WTC11 (cell line): ENCODE measurements around the gene BCAS3. TPM values are rescaled to one million over a fixed set of nuclear protein-coding genes. Genes with fewer than 3 reads are reported as not detected.

Experiments
- ATAC-seq: fragments of 200-7000 bp; cut with Tn5 transposase; 2 replicates; pipeline ENCODE4 v1.10.0; 2021; ENCODE audit warnings: mild to moderate bottlenecking, moderate library complexity
- CTCF ChIA-PET: fragments of 300-600 bp; sonication (Branson Sonifier 250); formaldehyde crosslinking; loops from one replicate; lab custom pipeline; 2021; ENCODE audit warnings: antibody characterized with exemption; lab: Charles Lee
- POLR2A ChIA-PET: fragments of 350-600 bp; sonication (Branson Sonifier 250); formaldehyde crosslinking; loops from one replicate; lab custom pipeline; 2021; ENCODE audit warnings: antibody characterized with exemption; lab: Charles Lee
- DNase-seq: peaks from one replicate; pipeline ENCODE4 v3.0.0; 2021; ENCODE audit warnings: low spot score
- H3K27ac Mint-ChIP-seq: 2 replicates; pipeline ENCODE4 v1.8.0; 2021; ENCODE audit warnings: mixed read lengths
- H3K27me3 Mint-ChIP-seq: 2 replicates; pipeline ENCODE4 v1.8.0; 2021; ENCODE audit warnings: low read depth, mild to moderate bottlenecking, moderate library complexity, mixed read lengths
- H3K36me3 Mint-ChIP-seq: 2 replicates; pipeline ENCODE4 v1.8.0; 2021; ENCODE audit warnings: mixed read lengths
- H3K4me1 Mint-ChIP-seq: 2 replicates; pipeline ENCODE4 v1.8.0; 2022; ENCODE audit warnings: mixed read lengths
- H3K4me3 Mint-ChIP-seq: 2 replicates; pipeline ENCODE4 v1.8.0; 2021; ENCODE audit warnings: mild to moderate bottlenecking, moderate library complexity, mixed read lengths
- H3K9me3 Mint-ChIP-seq: 2 replicates; pipeline ENCODE4 v1.8.0; 2021; ENCODE audit warnings: mixed read lengths
- CBFB ChIP-seq: sonication (generic); formaldehyde crosslinking; IDR thresholded peaks from 2 replicates; pipeline ENCODE4 v1.8.1; 2022; ENCODE audit warnings: mild to moderate bottlenecking, low read depth, missing genetic modification reagents
- CREB1 ChIP-seq: sonication (generic); formaldehyde crosslinking; IDR thresholded peaks from 2 replicates; pipeline ENCODE4 v1.8.0; 2023; ENCODE audit warnings: mild to moderate bottlenecking, missing genetic modification reagents
- ETV6 ChIP-seq: sonication (generic); formaldehyde crosslinking; IDR thresholded peaks from 2 replicates; pipeline ENCODE4 v1.8.1; 2022; ENCODE audit warnings: mild to moderate bottlenecking, missing genetic modification reagents
- HMGA2 ChIP-seq: fragments of 250-450 bp; sonication (Bioruptor Pico); IDR thresholded peaks from 2 replicates; pipeline ENCODE4 v1.4.0; 2021; ENCODE audit warnings: mild to moderate bottlenecking, moderate library complexity
- IRF2 ChIP-seq: sonication (generic); formaldehyde crosslinking; IDR thresholded peaks from 2 replicates; pipeline ENCODE4 v1.8.0; 2022; ENCODE audit warnings: low read depth, missing genetic modification reagents, borderline replicate concordance
- MAX ChIP-seq: sonication (generic); formaldehyde crosslinking; IDR thresholded peaks from 2 replicates; pipeline ENCODE4 v1.8.0; 2022; ENCODE audit warnings: mild to moderate bottlenecking, missing genetic modification reagents
- MLX ChIP-seq: sonication (generic); formaldehyde crosslinking; IDR thresholded peaks from 2 replicates; pipeline ENCODE4 v1.8.1; 2023; ENCODE audit warnings: mild to moderate bottlenecking, missing genetic modification reagents, moderate library complexity
- MXD4 ChIP-seq: fragments of 250-450 bp; sonication (Bioruptor Pico); IDR thresholded peaks from 2 replicates; pipeline ENCODE4 v1.8.0; 2021; ENCODE audit warnings: mild to moderate bottlenecking, moderate library complexity, borderline replicate concordance
- NR3C1 ChIP-seq: sonication (generic); formaldehyde crosslinking; conservative IDR thresholded peaks from 2 replicates; pipeline ENCODE4 v1.8.1; 2023; ENCODE audit warnings: low read depth, mild to moderate bottlenecking, missing genetic modification reagents
- PREB ChIP-seq: sonication (generic); formaldehyde crosslinking; IDR thresholded peaks from 2 replicates; pipeline ENCODE4 v1.8.1; 2022; ENCODE audit warnings: mild to moderate bottlenecking, missing genetic modification reagents, moderate library complexity, borderline replicate concordance
- SP1 ChIP-seq: sonication (generic); formaldehyde crosslinking; conservative IDR thresholded peaks from 2 replicates; pipeline ENCODE4 v1.8.1; 2022; ENCODE audit warnings: missing genetic modification reagents
- TP53 ChIP-seq: sonication (generic); formaldehyde crosslinking; IDR thresholded peaks from 2 replicates; pipeline ENCODE4 v1.8.1; 2023; ENCODE audit warnings: mild to moderate bottlenecking, missing genetic modification reagents
- ZNF317 ChIP-seq: sonication (generic); formaldehyde crosslinking; IDR thresholded peaks from 2 replicates; pipeline ENCODE4 v1.8.1; 2023; ENCODE audit warnings: low read depth, mild to moderate bottlenecking, moderate library complexity, missing genetic modification reagents, borderline replicate concordance
- ZNF396 ChIP-seq: fragments of 250-450 bp; sonication (Bioruptor Pico); IDR thresholded peaks from 2 replicates; pipeline ENCODE4 v1.8.0; 2021; ENCODE audit warnings: mild to moderate bottlenecking, moderate library complexity, borderline replicate concordance
- total RNA-seq: library from RNA; stranded (reverse); gene quantifications from 3 replicates; pipeline ENCODE4 v1.2.3, GENCODE V29; 2021
- TF ChIP-seq, protein P1 (sequence below): sonication (generic); formaldehyde crosslinking; IDR thresholded peaks from 2 replicates; pipeline ENCODE4 v1.8.0; 2022; ENCODE audit warnings: mild to moderate bottlenecking, missing genetic modification reagents
- TF ChIP-seq, protein P2 (sequence below): fragments of 250-450 bp; sonication (Bioruptor Pico); IDR thresholded peaks from 2 replicates; pipeline ENCODE4 v1.9.0; 2021; ENCODE audit warnings: mild to moderate bottlenecking, borderline replicate concordance
- TF ChIP-seq, protein P3 (sequence below): sonication (generic); formaldehyde crosslinking; IDR thresholded peaks from 2 replicates; pipeline ENCODE4 v1.8.1; 2023; ENCODE audit warnings: mild to moderate bottlenecking, missing genetic modification reagents, borderline replicate concordance

BCAS3 gene
- total RNA-seq, 1 experiment from 2014 or later: 15.5 TPM

- CTCF ChIA-PET: no interaction called here
- H3K27ac Mint-ChIP-seq: no peak overlapping the region
Measured at GRCh38 chr17:61238455-61238933, 560.8 kb downstream of the BCAS3 start.

DNA sequence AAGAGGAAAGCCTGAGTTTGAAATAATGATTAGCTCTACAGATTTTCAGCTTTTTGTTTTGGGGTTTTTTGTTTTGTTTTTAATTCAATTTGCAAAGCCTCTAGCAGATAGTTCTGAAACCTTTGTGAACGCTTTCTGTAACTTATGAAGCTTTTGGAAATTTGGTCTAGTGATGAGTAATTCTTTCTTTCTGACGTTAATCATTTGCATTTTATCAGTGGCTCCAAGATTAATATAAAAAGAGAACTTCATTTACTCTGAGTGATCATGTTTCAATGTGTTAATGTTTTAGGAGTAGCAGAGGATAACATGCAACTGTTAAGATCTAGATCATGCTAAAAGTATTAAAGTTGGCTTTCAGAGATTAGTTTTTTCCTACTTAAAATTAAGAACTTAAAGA lies 561.7 kb downstream of the BCAS3 start:
- ATAC-seq (no peak), DNase-seq (no peak)
- H3K27me3 Mint-ChIP-seq: no peaks in the 10 kb centered on the region; the same call in 1 of the 2 replicates
- TF ChIP-seq ETV6: no peak
- TF ChIP-seq, protein P1, sequence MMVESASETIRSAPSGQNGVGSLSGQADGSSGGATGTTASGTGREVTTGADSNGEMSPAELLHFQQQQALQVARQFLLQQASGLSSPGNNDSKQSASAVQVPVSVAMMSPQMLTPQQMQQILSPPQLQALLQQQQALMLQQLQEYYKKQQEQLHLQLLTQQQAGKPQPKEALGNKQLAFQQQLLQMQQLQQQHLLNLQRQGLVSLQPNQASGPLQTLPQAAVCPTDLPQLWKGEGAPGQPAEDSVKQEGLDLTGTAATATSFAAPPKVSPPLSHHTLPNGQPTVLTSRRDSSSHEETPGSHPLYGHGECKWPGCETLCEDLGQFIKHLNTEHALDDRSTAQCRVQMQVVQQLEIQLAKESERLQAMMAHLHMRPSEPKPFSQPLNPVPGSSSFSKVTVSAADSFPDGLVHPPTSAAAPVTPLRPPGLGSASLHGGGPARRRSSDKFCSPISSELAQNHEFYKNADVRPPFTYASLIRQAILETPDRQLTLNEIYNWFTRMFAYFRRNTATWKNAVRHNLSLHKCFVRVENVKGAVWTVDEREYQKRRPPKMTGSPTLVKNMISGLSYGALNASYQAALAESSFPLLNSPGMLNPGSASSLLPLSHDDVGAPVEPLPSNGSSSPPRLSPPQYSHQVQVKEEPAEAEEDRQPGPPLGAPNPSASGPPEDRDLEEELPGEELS (CRISPR knock-in tag): no peak
- TF ChIP-seq, protein P2, sequence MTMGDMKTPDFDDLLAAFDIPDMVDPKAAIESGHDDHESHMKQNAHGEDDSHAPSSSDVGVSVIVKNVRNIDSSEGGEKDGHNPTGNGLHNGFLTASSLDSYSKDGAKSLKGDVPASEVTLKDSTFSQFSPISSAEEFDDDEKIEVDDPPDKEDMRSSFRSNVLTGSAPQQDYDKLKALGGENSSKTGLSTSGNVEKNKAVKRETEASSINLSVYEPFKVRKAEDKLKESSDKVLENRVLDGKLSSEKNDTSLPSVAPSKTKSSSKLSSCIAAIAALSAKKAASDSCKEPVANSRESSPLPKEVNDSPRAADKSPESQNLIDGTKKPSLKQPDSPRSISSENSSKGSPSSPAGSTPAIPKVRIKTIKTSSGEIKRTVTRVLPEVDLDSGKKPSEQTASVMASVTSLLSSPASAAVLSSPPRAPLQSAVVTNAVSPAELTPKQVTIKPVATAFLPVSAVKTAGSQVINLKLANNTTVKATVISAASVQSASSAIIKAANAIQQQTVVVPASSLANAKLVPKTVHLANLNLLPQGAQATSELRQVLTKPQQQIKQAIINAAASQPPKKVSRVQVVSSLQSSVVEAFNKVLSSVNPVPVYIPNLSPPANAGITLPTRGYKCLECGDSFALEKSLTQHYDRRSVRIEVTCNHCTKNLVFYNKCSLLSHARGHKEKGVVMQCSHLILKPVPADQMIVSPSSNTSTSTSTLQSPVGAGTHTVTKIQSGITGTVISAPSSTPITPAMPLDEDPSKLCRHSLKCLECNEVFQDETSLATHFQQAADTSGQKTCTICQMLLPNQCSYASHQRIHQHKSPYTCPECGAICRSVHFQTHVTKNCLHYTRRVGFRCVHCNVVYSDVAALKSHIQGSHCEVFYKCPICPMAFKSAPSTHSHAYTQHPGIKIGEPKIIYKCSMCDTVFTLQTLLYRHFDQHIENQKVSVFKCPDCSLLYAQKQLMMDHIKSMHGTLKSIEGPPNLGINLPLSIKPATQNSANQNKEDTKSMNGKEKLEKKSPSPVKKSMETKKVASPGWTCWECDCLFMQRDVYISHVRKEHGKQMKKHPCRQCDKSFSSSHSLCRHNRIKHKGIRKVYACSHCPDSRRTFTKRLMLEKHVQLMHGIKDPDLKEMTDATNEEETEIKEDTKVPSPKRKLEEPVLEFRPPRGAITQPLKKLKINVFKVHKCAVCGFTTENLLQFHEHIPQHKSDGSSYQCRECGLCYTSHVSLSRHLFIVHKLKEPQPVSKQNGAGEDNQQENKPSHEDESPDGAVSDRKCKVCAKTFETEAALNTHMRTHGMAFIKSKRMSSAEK: no peak
- TF ChIP-seq HMGA2 (CRISPR knock-in tag): no peak
- no peak overlapping the region for H3K27ac Mint-ChIP-seq
- peaks cover 12% of the 10 kb centered on the region; the same call in 1 of the 2 replicates for H3K9me3 Mint-ChIP-seq
- H3K4me3 Mint-ChIP-seq: no peak overlapping the region
- H3K4me1 Mint-ChIP-seq: peaks cover 27% of the 10 kb centered on the region
- ChIA-PET POLR2A (no interaction called here), CTCF (no interaction called here)
- H3K36me3 Mint-ChIP-seq: peaks cover 9% of the 10 kb centered on the region

More at GRCh38 chr17:61238455-61238933, 560.8 kb downstream of the BCAS3 start:
- Mint-ChIP-seq H3K36me3 (peaks cover 8% of the 10 kb centered on the region), H3K9me3 (peaks cover 12% of the 10 kb centered on the region; the same call in 1 of the 2 replicates), H3K27me3 (no peaks in the 10 kb centered on the region; the same call in 1 of the 2 replicates), H3K4me1 (peaks cover 32% of the 10 kb centered on the region), H3K4me3 (no peak overlapping the region)
- ATAC-seq (no peak), DNase-seq (no peak)
- TF ChIP-seq CREB1 (CRISPR knock-in tag) (no peak), CBFB (CRISPR knock-in tag) (no peak), SP1 (no peak), MXD4 (CRISPR knock-in tag) (no peak), PREB (CRISPR knock-in tag) (no peak), TP53 (CRISPR knock-in tag) (no peak), ZNF396 (CRISPR knock-in tag) (no peak), MAX (CRISPR knock-in tag) (no peak), ZNF317 (no peak), NR3C1 (no peak), IRF2 (CRISPR knock-in tag) (no peak), MLX (CRISPR knock-in tag) (no peak)
- TF ChIP-seq, protein P3, sequence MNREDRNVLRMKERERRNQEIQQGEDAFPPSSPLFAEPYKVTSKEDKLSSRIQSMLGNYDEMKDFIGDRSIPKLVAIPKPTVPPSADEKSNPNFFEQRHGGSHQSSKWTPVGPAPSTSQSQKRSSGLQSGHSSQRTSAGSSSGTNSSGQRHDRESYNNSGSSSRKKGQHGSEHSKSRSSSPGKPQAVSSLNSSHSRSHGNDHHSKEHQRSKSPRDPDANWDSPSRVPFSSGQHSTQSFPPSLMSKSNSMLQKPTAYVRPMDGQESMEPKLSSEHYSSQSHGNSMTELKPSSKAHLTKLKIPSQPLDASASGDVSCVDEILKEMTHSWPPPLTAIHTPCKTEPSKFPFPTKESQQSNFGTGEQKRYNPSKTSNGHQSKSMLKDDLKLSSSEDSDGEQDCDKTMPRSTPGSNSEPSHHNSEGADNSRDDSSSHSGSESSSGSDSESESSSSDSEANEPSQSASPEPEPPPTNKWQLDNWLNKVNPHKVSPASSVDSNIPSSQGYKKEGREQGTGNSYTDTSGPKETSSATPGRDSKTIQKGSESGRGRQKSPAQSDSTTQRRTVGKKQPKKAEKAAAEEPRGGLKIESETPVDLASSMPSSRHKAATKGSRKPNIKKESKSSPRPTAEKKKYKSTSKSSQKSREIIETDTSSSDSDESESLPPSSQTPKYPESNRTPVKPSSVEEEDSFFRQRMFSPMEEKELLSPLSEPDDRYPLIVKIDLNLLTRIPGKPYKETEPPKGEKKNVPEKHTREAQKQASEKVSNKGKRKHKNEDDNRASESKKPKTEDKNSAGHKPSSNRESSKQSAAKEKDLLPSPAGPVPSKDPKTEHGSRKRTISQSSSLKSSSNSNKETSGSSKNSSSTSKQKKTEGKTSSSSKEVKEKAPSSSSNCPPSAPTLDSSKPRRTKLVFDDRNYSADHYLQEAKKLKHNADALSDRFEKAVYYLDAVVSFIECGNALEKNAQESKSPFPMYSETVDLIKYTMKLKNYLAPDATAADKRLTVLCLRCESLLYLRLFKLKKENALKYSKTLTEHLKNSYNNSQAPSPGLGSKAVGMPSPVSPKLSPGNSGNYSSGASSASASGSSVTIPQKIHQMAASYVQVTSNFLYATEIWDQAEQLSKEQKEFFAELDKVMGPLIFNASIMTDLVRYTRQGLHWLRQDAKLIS (CRISPR knock-in tag): no peak
- TF ChIP-seq, protein P1 (CRISPR knock-in tag): no peak
- POLR2A ChIA-PET: no interaction called here
